OCI-LY3 (cell line): ENCODE data around the gene NAE1.

Source experiments
- H2AFZ ChIP-seq: fragments of 200-600, 300-600 bp; shearing (Covaris generic); 2 replicates; pipeline ENCODE4 v1.6.0; 2014; ENCODE audit warnings: antibody characterized with exemption, low read depth, low read length
- H3K27ac ChIP-seq: fragments of 200-600, 300-600 bp; sonication (generic); 2 replicates; pipeline ENCODE4 v1.5.1; 2014; ENCODE audit warnings: mild to moderate bottlenecking, low read length, moderate library complexity, mixed read lengths
- H3K27me3 ChIP-seq: fragments of 200-600, 300-600 bp; sonication (generic); 2 replicates; pipeline ENCODE4 v1.6.1; 2014; ENCODE audit warnings: low read depth, low read length, mixed read lengths
- H3K36me3 ChIP-seq: fragments of 200-600, 300-600 bp; sonication (generic); replicated peaks from 2 replicates; pipeline ENCODE3; 2014; ENCODE audit warnings: low read depth, low read length, mixed read lengths
- H3K4me1 ChIP-seq: fragments of 300-600, 200-600 bp; sonication (generic); 2 replicates; pipeline ENCODE4 v1.6.1; 2014; ENCODE audit warnings: low read length, mixed read lengths
- H3K4me2 ChIP-seq: fragments of 200-600, 300-600 bp; sonication (generic); 2 replicates; pipeline ENCODE4 v1.6.1; 2014; ENCODE audit warnings: low read length, mixed read lengths
- H3K4me3 ChIP-seq: fragments of 300-600, 200-600 bp; sonication (generic); 2 replicates; pipeline ENCODE4 v1.5.1; 2014; ENCODE audit warnings: antibody characterized with exemption, mild to moderate bottlenecking, low read length, moderate library complexity
- H3K79me2 ChIP-seq: fragments of 300-600, 200-600 bp; shearing (Covaris generic); 2 replicates; pipeline ENCODE4 v1.6.1; 2014; ENCODE audit warnings: mild to moderate bottlenecking, low read length, mixed read lengths
- H3K9ac ChIP-seq: fragments of 300-600, 200-600 bp; shearing (Covaris generic); 2 replicates; pipeline ENCODE4 v1.6.0; 2014; ENCODE audit warnings: mild to moderate bottlenecking, low read length, moderate library complexity
- H3K9me3 ChIP-seq: fragments of 200-600, 300-600 bp; shearing (Covaris generic); 2 replicates; pipeline ENCODE4 v1.6.1; 2014; ENCODE audit warnings: low read length, mixed read lengths; ENCODE audit not compliant: insufficient read depth
- H4K20me1 ChIP-seq: fragments of 200-600, 300-600 bp; sonication (generic); 2 replicates; pipeline ENCODE4 v1.6.1; 2016; ENCODE audit warnings: low read length, mixed read lengths; ENCODE audit not compliant: insufficient read depth
- EZH2phosphoT487 ChIP-seq: fragments of 200-600 bp; shearing (Covaris generic); IDR thresholded peaks from 2 replicates; pipeline ENCODE4 v1.6.1; 2018; ENCODE audit warnings: antibody characterized with exemption, mixed run types, low read depth
- TF ChIP-seq, protein P1 (sequence below): fragments of 200-600, 300-600 bp; sonication (generic); IDR thresholded peaks from 2 replicates; pipeline ENCODE4 v1.5.1; 2014; ENCODE audit warnings: antibody characterized with exemption, low read length, low read depth

Gene NAE1

DNA sequence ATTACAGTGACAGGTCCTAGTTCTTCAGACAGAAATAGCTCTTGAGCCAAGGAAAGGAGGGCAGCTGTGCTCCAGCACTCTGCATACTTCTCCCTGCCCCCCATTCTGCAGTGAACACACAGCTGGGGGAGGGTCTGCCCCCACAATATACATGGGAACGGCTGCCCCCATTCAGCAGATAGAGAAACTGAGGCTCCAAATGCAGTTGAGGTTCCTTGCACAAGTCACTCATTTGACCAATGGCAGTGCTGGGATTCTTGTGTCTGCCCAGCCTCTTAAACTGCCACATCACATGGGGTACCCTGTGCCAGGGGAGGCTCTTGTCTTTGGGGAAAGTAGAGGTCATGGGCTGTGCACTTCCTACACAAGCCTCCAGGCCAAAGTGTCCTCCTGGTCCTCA lies 38.6 kb upstream of the NAE1 start:
- Histone ChIP-seq H3K9ac (no peak overlapping the region), H3K36me3 (no peaks in the 10 kb centered on the region), H3K9me3 (no peaks in the 10 kb centered on the region), H3K4me3 (no peak overlapping the region), H3K27ac (no peak overlapping the region), H3K4me2 (no peak overlapping the region), H2AFZ (no peak overlapping the region), H3K79me2 (no peaks in the 10 kb centered on the region), H4K20me1 (no peaks in the 10 kb centered on the region), H3K27me3 (peaks cover 5% of the 10 kb centered on the region; the same call in 1 of the 2 replicates), H3K4me1 (peaks cover 4% of the 10 kb centered on the region; the same call in 1 of the 2 replicates)
- TF ChIP-seq, protein P1, sequence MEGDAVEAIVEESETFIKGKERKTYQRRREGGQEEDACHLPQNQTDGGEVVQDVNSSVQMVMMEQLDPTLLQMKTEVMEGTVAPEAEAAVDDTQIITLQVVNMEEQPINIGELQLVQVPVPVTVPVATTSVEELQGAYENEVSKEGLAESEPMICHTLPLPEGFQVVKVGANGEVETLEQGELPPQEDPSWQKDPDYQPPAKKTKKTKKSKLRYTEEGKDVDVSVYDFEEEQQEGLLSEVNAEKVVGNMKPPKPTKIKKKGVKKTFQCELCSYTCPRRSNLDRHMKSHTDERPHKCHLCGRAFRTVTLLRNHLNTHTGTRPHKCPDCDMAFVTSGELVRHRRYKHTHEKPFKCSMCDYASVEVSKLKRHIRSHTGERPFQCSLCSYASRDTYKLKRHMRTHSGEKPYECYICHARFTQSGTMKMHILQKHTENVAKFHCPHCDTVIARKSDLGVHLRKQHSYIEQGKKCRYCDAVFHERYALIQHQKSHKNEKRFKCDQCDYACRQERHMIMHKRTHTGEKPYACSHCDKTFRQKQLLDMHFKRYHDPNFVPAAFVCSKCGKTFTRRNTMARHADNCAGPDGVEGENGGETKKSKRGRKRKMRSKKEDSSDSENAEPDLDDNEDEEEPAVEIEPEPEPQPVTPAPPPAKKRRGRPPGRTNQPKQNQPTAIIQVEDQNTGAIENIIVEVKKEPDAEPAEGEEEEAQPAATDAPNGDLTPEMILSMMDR, result no peak
- TF ChIP-seq EZH2phosphoT487, result no peak

DNA sequence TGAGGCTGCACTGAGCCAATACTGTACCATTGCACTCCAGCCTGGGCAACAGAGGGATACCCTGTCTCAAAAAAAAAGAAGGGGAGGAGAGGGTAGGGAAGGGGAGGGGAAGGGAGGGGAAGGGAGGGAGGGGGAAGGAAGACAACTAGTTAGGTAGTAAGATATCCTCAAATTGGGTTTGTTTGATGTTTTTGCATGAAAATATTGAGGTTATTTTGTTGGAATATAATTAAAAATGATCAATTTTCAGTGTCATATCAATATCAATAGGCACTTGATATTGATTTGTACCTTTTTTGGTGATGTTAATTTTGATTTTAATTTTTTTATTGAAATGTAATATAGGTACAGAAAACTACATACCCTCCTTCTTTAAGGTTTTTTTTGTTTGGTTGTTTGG lies 32.9 kb upstream of the NAE1 start:
- H3K27me3 ChIP-seq, result no peaks in the 10 kb centered on the region
- H3K79me2 ChIP-seq, result no peaks in the 10 kb centered on the region
- H3K4me2 ChIP-seq, result no peak overlapping the region
- H3K36me3 ChIP-seq, result no peaks in the 10 kb centered on the region
- TF ChIP-seq, protein P1, result no peak
- TF ChIP-seq EZH2phosphoT487, result no peak
- no peaks in the 10 kb centered on the region for H3K9me3 ChIP-seq
- H3K4me1 ChIP-seq, result peaks cover 4% of the 10 kb centered on the region; the same call in 1 of the 2 replicates
- no peak overlapping the region for H3K27ac ChIP-seq
- H2AFZ ChIP-seq, result no peak overlapping the region
- no peaks in the 10 kb centered on the region for H4K20me1 ChIP-seq
- no peak overlapping the region for H3K9ac ChIP-seq
- H3K4me3 ChIP-seq, result no peak overlapping the region

DNA sequence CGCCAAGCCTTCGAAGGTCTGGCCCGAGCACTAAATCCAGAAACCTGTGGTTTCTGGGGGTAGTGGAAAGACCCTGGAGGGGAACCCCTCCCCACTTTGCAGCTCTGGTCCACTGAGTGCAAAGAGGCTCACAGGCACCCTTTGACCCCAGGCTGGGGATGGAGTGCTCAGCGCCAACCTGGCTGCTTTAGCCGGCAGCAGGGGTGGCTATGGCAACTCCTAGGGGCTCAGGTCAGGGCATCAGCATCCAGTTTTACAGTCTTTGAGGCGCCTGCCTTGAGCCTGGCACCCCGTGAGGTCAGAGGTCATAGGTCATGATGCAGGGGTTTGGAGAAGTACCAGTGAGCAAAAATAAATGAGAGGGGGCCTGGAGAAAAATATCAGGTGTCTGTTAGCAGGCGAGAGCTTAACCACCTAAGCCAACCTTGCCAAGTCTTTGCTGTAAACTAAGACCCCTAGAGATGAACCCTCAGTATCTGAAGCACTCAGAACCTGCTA lies 31.3 kb upstream of the NAE1 start:
- no peaks in the 10 kb centered on the region for H3K27me3 ChIP-seq
- peaks cover 4% of the 10 kb centered on the region; the same call in 1 of the 2 replicates for H3K4me1 ChIP-seq
- no peak overlapping the region for H3K27ac ChIP-seq
- no peak overlapping the region for H3K9ac ChIP-seq
- no peaks in the 10 kb centered on the region for H3K79me2 ChIP-seq
- H2AFZ ChIP-seq, result no peak overlapping the region
- H3K4me3 ChIP-seq, result no peak overlapping the region
- no peaks in the 10 kb centered on the region for H3K36me3 ChIP-seq
- H4K20me1 ChIP-seq, result no peaks in the 10 kb centered on the region
- H3K9me3 ChIP-seq, result no peaks in the 10 kb centered on the region
- TF ChIP-seq, protein P1, result no peak
- TF ChIP-seq EZH2phosphoT487, result no peak
- H3K4me2 ChIP-seq, result no peak overlapping the region

DNA sequence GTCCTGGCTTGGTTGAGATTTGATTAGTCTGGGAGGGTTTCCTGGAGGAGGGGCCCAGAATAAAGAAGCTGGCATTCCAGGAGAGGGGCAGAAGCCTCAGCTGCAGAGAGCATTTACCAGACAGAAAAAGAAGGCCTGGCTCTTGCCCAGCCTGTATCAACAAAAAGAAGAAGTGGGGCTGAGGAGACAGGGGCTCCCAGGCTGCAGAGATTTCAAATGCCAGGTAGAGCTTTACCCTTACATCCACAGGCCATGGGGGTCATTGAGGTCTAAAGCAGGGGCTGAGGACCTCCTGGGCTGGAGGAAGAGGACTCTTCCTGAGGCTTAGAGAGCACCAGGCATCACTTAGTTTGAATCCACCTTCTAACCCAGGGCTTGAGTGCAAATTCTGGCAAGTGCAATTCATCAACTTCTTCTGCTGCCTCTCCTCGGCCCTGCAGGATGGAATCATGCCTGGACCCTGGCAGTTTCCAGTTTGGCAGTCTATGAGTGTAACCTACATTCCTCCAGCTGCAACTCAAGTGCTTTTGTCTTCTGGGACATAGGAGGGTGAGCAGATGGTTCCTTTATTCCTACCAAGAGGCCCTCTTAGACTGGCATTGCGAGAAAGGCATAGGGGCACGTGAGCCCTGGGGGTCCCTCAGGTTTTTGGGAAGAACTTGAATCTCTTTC lies 28.8 kb upstream of the NAE1 start:
- no peak overlapping the region for H3K4me3 ChIP-seq
- no peaks in the 10 kb centered on the region for H3K36me3 ChIP-seq
- TF ChIP-seq, protein P1, result no peak
- TF ChIP-seq EZH2phosphoT487, result no peak
- H3K4me2 ChIP-seq, result no peak overlapping the region
- H3K27ac ChIP-seq, result no peak overlapping the region
- no peaks in the 10 kb centered on the region for H4K20me1 ChIP-seq
- no peaks in the 10 kb centered on the region for H3K9me3 ChIP-seq
- H3K27me3 ChIP-seq, result no peaks in the 10 kb centered on the region
- H2AFZ ChIP-seq, result no peak overlapping the region
- H3K79me2 ChIP-seq, result no peaks in the 10 kb centered on the region
- H3K4me1 ChIP-seq, result peaks cover 4% of the 10 kb centered on the region; the same call in 1 of the 2 replicates
- no peak overlapping the region for H3K9ac ChIP-seq
